ENCODE data around the gene COASY.

Gene COASY

DNA sequence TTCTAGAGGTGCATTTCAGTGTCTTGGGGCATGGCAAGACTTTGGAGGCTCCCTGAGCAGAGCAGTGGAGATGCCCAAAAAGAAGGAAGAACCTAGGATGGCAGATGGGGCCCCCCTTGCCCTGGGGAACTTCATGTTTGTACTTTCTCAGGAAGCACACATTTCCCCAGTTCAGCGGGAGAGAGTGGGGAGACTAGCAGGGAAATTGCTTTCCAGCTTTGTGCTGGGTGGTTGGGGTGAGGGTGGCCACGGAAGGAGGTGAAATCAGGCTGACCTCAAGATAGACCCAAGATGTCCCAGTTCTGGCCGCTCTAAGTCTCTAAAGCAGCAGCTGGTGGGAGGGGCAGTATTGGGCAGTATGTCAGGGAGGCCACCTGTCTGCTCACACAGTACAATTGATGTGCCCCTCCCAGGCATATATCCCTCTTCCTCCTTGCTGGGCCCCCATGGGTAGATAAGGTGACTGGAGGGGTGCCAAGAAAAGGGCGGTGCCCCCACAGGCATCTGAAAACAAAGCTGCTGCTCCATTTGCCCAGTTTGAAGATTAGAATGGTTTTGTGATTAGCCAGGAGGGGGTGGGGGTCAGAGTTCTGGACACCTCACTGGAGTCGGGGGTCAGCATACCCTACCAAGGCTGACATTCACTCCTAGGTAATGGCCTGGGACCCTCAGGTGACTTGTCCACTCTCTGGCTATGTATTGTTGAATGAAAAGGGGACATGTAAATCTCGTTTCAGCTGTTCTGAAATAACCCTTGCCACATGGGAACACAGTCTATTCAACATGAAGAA lies 43.0 kb upstream of the COASY start:
- H3K4me3 ChIP-seq (ENCODE audit: low read length) = no peak overlapping the region
- no peak overlapping the region for H2AFZ ChIP-seq (ENCODE audit: low read depth, low read length)
- no peaks in the 10 kb centered on the region for H4K20me1 ChIP-seq (ENCODE audit: insufficient read depth, low read length)
- no peak overlapping the region for H3K27ac ChIP-seq (ENCODE audit: low read length)
- no peaks in the 10 kb centered on the region for H3K9me3 ChIP-seq (ENCODE audit: insufficient read depth, low read length)
- peaks cover 15% of the 10 kb centered on the region for H3K36me3 ChIP-seq (replicated peaks; ENCODE audit: low read depth, low read length)
- H3K4me1 ChIP-seq (ENCODE audit: low read length) = peaks cover 4% of the 10 kb centered on the region
- H3K4me2 ChIP-seq (ENCODE audit: low read length) = no peak overlapping the region
- TF ChIP-seq CTCF (IDR thresholded peaks at IDR 0.05; ENCODE audit: low read depth, low read length) = no peak
- no peak for TF ChIP-seq EZH2phosphoT487 (IDR thresholded peaks at IDR 0.05; ENCODE audit: low read depth)
- H3K9ac ChIP-seq (ENCODE audit: low read length) = no peak overlapping the region
- no peaks in the 10 kb centered on the region for H3K79me2 ChIP-seq (ENCODE audit: low read length)
- H3K27me3 ChIP-seq (ENCODE audit: low read depth, low read length) = no peaks in the 10 kb centered on the region

GRCh38 chr17:42519546-42520491 lies 42.1 kb upstream of the COASY start:
- peaks cover 10% of the 10 kb centered on the region for H3K36me3 ChIP-seq (replicated peaks; ENCODE audit: low read depth, low read length)
- H3K9ac ChIP-seq (ENCODE audit: low read length) = no peak overlapping the region
- no peaks in the 10 kb centered on the region for H3K79me2 ChIP-seq (ENCODE audit: low read length)
- H2AFZ ChIP-seq (ENCODE audit: low read depth, low read length) = no peak overlapping the region
- no peaks in the 10 kb centered on the region for H3K9me3 ChIP-seq (ENCODE audit: insufficient read depth, low read length)
- no peak for TF ChIP-seq CTCF (IDR thresholded peaks at IDR 0.05; ENCODE audit: low read depth, low read length)
- no peak for TF ChIP-seq EZH2phosphoT487 (IDR thresholded peaks at IDR 0.05; ENCODE audit: low read depth)
- H3K27ac ChIP-seq (ENCODE audit: low read length) = no peak overlapping the region
- H3K27me3 ChIP-seq (ENCODE audit: low read depth, low read length) = no peaks in the 10 kb centered on the region
- H3K4me2 ChIP-seq (ENCODE audit: low read length) = no peak overlapping the region
- H4K20me1 ChIP-seq (ENCODE audit: insufficient read depth, low read length) = no peaks in the 10 kb centered on the region
- no peak overlapping the region for H3K4me3 ChIP-seq (ENCODE audit: low read length)
- H3K4me1 ChIP-seq (ENCODE audit: low read length) = peaks cover 8% of the 10 kb centered on the region

DNA sequence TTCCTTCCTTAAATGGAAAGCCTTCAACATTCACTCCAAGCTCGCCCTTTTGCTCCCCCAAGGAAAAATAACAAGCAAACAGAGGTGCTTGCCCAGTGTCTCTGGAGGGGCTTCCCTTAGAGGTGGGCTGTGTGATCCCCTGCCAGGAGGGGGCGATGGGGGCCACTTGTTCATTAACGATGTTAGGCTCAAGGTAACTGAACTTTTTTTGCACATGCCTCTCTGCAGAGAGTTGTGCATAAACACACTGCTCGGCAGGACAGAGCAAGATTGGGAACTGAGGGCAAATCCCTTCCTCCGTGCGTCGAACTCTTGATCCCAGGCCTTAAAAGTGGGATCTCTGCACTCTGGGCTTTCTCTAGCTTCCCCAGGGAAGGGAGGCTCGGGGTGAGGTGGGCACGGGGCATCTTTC lies 41.4 kb upstream of the COASY start:
- no peak overlapping the region for H3K9ac ChIP-seq (ENCODE audit: low read length)
- H3K27me3 ChIP-seq (ENCODE audit: low read depth, low read length) = no peaks in the 10 kb centered on the region
- H3K79me2 ChIP-seq (ENCODE audit: low read length) = no peaks in the 10 kb centered on the region
- peaks cover 10% of the 10 kb centered on the region for H3K36me3 ChIP-seq (replicated peaks; ENCODE audit: low read depth, low read length)
- H3K4me3 ChIP-seq (ENCODE audit: low read length) = no peak overlapping the region
- H4K20me1 ChIP-seq (ENCODE audit: insufficient read depth, low read length) = no peaks in the 10 kb centered on the region
- H3K27ac ChIP-seq (ENCODE audit: low read length) = no peak overlapping the region
- no peak overlapping the region for H2AFZ ChIP-seq (ENCODE audit: low read depth, low read length)
- H3K4me2 ChIP-seq (ENCODE audit: low read length) = no peak overlapping the region
- TF ChIP-seq EZH2phosphoT487 (IDR thresholded peaks at IDR 0.05; ENCODE audit: low read depth) = no peak
- TF ChIP-seq CTCF (IDR thresholded peaks at IDR 0.05; ENCODE audit: low read depth, low read length) = peak; percentile 27
- H3K4me1 ChIP-seq (ENCODE audit: low read length) = peaks cover 8% of the 10 kb centered on the region
- H3K9me3 ChIP-seq (ENCODE audit: insufficient read depth, low read length) = no peaks in the 10 kb centered on the region

DNA sequence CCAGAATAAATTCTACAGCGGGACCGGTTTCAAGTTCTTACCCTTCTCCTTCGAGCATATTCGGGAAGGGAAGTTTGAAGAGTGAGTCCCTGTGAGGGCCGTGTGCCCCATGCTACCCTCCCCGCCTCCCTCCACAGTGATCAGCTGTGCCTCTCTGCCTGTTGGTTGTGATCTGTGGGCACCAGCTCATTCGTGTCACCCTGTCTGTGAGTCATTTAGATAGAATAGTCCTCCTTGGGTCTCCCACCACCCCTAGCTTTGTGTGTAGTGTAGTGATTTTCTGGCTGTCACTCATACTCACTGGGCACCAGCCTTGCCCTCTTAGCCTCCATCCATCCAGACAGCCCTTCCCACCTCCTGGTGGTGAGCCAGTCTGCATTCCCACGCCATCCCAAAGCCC lies 40.9 kb upstream of the COASY start:
- H3K27ac ChIP-seq (ENCODE audit: low read length) = no peak overlapping the region
- H4K20me1 ChIP-seq (ENCODE audit: insufficient read depth, low read length) = no peaks in the 10 kb centered on the region
- H3K4me1 ChIP-seq (ENCODE audit: low read length) = peaks cover 8% of the 10 kb centered on the region
- TF ChIP-seq CTCF (IDR thresholded peaks at IDR 0.05; ENCODE audit: low read depth, low read length) (no peak), EZH2phosphoT487 (IDR thresholded peaks at IDR 0.05; ENCODE audit: low read depth) (no peak)
- H3K9me3 ChIP-seq (ENCODE audit: insufficient read depth, low read length) = no peaks in the 10 kb centered on the region
- peaks cover 10% of the 10 kb centered on the region for H3K36me3 ChIP-seq (replicated peaks; ENCODE audit: low read depth, low read length)
- no peak overlapping the region for H3K4me2 ChIP-seq (ENCODE audit: low read length)
- H2AFZ ChIP-seq (ENCODE audit: low read depth, low read length) = no peak overlapping the region
- H3K79me2 ChIP-seq (ENCODE audit: low read length) = no peaks in the 10 kb centered on the region
- no peaks in the 10 kb centered on the region for H3K27me3 ChIP-seq (ENCODE audit: low read depth, low read length)
- H3K9ac ChIP-seq (ENCODE audit: low read length) = no peak overlapping the region
- H3K4me3 ChIP-seq (ENCODE audit: low read length) = no peak overlapping the region

All from OCI-LY3 (cell line).